HL-60 (cell line): ENCODE measurements around the gene CLDN2.

Experiments
- GABPA ChIP-seq: IDR thresholded peaks from 2 replicates; pipeline ENCODE4 v1.6.1; 2012; ENCODE audit warnings: low read depth
- POLR2AphosphoS5 ChIP-seq: IDR thresholded peaks from 2 replicates; pipeline ENCODE4 v1.6.1; 2012; ENCODE audit warnings: low read depth
- SPI1 ChIP-seq: IDR thresholded peaks from 2 replicates; pipeline ENCODE4 v1.6.1; 2012; ENCODE audit warnings: low read depth, mild to moderate bottlenecking, borderline replicate concordance
- TF ChIP-seq, protein P1 (sequence below): IDR thresholded peaks from one replicate; pipeline ENCODE4 v1.5.1; 2011; ENCODE audit warnings: low read length, control low read depth, inconsistent platforms; ENCODE audit not compliant: insufficient read depth
- TF ChIP-seq, protein P2 (sequence below): IDR thresholded peaks from 2 replicates; pipeline ENCODE4 v1.6.1; 2012; ENCODE audit warnings: low read depth; ENCODE audit not compliant: insufficient replicate concordance

DNA sequence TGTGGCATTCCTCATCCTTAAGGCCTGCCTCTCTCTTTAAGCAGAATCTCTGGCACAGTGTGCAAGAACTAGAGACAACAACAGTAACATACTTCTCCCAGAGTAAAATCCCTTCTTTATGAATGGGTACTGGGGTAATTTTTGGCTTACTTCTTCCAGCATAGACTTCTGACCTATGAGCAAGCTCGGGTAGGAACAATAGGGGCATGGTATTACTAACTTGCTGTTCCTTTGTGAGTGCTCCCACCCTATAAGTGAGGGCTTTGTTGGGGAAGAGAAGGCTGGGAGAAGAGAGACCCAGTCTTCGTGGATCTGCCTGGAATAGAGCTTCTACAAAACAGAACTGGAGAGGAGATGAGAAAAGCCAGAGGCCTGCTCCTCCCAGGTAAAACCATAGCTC, 30.2 kb downstream of the CLDN2 start:
- TF ChIP-seq, protein P1, sequence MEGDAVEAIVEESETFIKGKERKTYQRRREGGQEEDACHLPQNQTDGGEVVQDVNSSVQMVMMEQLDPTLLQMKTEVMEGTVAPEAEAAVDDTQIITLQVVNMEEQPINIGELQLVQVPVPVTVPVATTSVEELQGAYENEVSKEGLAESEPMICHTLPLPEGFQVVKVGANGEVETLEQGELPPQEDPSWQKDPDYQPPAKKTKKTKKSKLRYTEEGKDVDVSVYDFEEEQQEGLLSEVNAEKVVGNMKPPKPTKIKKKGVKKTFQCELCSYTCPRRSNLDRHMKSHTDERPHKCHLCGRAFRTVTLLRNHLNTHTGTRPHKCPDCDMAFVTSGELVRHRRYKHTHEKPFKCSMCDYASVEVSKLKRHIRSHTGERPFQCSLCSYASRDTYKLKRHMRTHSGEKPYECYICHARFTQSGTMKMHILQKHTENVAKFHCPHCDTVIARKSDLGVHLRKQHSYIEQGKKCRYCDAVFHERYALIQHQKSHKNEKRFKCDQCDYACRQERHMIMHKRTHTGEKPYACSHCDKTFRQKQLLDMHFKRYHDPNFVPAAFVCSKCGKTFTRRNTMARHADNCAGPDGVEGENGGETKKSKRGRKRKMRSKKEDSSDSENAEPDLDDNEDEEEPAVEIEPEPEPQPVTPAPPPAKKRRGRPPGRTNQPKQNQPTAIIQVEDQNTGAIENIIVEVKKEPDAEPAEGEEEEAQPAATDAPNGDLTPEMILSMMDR: no peak
- no peak for TF ChIP-seq POLR2AphosphoS5
- TF ChIP-seq GABPA: no peak
- TF ChIP-seq, protein P2, sequence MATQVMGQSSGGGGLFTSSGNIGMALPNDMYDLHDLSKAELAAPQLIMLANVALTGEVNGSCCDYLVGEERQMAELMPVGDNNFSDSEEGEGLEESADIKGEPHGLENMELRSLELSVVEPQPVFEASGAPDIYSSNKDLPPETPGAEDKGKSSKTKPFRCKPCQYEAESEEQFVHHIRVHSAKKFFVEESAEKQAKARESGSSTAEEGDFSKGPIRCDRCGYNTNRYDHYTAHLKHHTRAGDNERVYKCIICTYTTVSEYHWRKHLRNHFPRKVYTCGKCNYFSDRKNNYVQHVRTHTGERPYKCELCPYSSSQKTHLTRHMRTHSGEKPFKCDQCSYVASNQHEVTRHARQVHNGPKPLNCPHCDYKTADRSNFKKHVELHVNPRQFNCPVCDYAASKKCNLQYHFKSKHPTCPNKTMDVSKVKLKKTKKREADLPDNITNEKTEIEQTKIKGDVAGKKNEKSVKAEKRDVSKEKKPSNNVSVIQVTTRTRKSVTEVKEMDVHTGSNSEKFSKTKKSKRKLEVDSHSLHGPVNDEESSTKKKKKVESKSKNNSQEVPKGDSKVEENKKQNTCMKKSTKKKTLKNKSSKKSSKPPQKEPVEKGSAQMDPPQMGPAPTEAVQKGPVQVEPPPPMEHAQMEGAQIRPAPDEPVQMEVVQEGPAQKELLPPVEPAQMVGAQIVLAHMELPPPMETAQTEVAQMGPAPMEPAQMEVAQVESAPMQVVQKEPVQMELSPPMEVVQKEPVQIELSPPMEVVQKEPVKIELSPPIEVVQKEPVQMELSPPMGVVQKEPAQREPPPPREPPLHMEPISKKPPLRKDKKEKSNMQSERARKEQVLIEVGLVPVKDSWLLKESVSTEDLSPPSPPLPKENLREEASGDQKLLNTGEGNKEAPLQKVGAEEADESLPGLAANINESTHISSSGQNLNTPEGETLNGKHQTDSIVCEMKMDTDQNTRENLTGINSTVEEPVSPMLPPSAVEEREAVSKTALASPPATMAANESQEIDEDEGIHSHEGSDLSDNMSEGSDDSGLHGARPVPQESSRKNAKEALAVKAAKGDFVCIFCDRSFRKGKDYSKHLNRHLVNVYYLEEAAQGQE: no peak
- no peak for TF ChIP-seq SPI1
